ENCODE results near the gene SERPINA5.

DNA sequence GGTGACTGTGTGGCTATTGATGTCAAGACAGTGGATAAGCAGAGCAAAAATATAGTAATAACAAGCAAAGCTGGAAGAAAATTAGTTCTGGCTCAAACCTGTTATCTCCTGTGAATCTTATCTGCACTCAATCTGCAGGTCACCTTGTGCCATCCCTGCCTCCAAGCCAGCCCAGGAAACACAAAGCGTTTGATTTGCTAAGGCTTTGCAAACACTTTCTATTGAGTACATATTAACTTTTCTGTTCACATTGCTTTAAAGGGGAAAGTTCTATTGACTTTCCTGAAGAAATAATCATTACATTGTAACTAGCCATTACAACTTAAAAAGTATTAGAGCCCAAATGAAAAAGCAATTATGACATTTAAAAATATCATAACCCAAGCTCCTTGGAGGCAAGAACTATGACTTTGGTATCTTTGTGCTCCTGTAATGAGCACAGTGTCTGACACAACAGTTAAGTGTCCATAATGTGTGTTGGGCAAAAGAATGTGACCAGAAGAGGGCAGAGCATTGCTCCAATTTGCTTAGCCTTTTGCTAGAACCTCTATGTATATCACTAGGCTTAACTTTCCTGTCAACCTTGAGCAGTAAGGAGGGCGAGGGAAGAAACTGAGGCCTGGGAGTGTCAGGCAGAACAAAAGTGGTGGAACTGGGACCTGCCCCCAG, 55.7 kb downstream of the SERPINA5 start:
- TF ChIP-seq, protein P1, sequence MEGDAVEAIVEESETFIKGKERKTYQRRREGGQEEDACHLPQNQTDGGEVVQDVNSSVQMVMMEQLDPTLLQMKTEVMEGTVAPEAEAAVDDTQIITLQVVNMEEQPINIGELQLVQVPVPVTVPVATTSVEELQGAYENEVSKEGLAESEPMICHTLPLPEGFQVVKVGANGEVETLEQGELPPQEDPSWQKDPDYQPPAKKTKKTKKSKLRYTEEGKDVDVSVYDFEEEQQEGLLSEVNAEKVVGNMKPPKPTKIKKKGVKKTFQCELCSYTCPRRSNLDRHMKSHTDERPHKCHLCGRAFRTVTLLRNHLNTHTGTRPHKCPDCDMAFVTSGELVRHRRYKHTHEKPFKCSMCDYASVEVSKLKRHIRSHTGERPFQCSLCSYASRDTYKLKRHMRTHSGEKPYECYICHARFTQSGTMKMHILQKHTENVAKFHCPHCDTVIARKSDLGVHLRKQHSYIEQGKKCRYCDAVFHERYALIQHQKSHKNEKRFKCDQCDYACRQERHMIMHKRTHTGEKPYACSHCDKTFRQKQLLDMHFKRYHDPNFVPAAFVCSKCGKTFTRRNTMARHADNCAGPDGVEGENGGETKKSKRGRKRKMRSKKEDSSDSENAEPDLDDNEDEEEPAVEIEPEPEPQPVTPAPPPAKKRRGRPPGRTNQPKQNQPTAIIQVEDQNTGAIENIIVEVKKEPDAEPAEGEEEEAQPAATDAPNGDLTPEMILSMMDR (IDR thresholded peaks at IDR 0.05) = no peak
- no peak for TF ChIP-seq EP300 (IDR thresholded peaks at IDR 0.05)

Data from gastroesophageal sphincter (tissue), 3 donors.